ENCODE measurements around the gene BABAM1.

Gene BABAM1

GRCh38 chr19:17307876-17308377 is 40.7 kb downstream of the BABAM1 start:
- Histone ChIP-seq H4K20me1 (ENCODE audit: insufficient read depth, low read length, poor library complexity, severe bottlenecking) (peaks cover 29% of the 10 kb centered on the region), H3K4me2 (ENCODE audit: low read depth, low read length, poor library complexity, severe bottlenecking) (peak overlapping the region; percentile 89), H3F3A (ENCODE audit: low read depth) (peaks cover 9% of the 10 kb centered on the region; the same call in 1 of the 2 replicates), H3K9me2 (replicated peaks; ENCODE audit: low read depth, low read length) (no peaks in the 10 kb centered on the region), H2AFZ (ENCODE audit: low read length) (no peak overlapping the region), H3K36me3 (ENCODE audit: insufficient read depth, low read length) (no peaks in the 10 kb centered on the region), H3K4me3 (ENCODE audit: low read length, poor library complexity, severe bottlenecking) (no peak overlapping the region), H3K9ac (ENCODE audit: low read depth, low read length, poor library complexity, severe bottlenecking) (no peak overlapping the region), H3K4me1 (ENCODE audit: insufficient read depth, low read length, poor library complexity, severe bottlenecking) (peaks cover 30% of the 10 kb centered on the region), H3K9me3 (ENCODE audit: insufficient read depth, low read depth, low read length) (no peaks in the 10 kb centered on the region), H3K27me3 (ENCODE audit: insufficient read depth, low read length, poor library complexity, severe bottlenecking) (peaks cover 4% of the 10 kb centered on the region), H3K79me2 (ENCODE audit: insufficient read depth, low read length) (peaks cover 56% of the 10 kb centered on the region)
- TF ChIP-seq EZH2phosphoT487 (IDR thresholded peaks at IDR 0.05; ENCODE audit: borderline replicate concordance), result no peak
- TF ChIP-seq CTCF (conservative IDR thresholded peaks at IDR 0.05; ENCODE audit: low read length), result no peak

DNA sequence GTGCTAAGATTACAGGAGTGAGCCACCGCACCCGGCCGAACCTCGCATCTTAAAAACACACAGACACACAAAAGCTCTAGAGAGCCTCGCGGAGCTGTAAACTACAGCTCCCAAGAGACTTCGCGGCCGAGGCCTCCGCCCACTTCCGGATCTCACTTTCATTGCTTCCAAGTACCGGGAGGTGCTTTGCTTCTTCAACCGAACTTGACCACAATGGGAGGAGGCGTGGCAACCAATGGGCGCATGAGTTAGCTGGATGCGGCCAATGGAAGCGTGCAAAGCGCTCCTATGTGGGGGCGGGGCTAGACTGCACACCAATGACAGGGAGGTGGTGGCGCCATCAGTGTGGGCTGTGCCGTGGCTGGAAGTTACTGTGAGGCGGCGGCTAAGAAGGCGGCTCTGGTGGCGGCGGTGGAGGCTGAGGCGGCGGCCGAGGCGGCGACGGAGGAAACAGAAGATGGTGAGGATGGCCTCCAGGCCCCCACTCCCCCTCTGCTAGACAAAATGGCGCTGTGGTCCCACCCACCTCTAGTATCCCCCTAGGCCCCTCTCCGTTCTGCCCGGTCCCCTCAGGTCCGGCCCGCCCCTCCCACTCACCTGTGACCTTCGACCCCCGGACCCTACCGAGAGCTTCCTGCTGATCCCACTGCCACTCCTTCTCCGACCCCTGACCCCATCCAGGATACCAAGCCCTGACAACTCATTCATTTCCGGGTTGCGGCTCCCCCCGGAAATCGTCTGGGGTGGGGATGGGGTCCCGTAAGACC is 42.1 kb downstream of the BABAM1 start, which contains the start of gene DDA1:
Gene DDA1 (plus strand): TSS at position 366 of the 767 bp plus-strand sequence. CDS start 92 bp downstream, at position 458.
- no peaks in the 10 kb centered on the region for H3K9me2 ChIP-seq (replicated peaks; ENCODE audit: low read depth, low read length)
- peak within 1 kb of the TSS; percentile 16; the same call in 1 of the 2 replicates for H2AFZ ChIP-seq (ENCODE audit: low read length)
- peak within 1 kb of the TSS; percentile 92 for H3K4me3 ChIP-seq (ENCODE audit: low read length, poor library complexity, severe bottlenecking)
- peak within 1 kb of the TSS; percentile 81 for H3K4me2 ChIP-seq (ENCODE audit: low read depth, low read length, poor library complexity, severe bottlenecking)
- H3K27me3 ChIP-seq (ENCODE audit: insufficient read depth, low read length, poor library complexity, severe bottlenecking), result peaks cover 4% of the 10 kb centered on the region
- H3K4me1 ChIP-seq (ENCODE audit: insufficient read depth, low read length, poor library complexity, severe bottlenecking), result peaks cover 25% of the 10 kb centered on the region
- peaks cover 61% of the 10 kb centered on the region for H3K79me2 ChIP-seq (ENCODE audit: insufficient read depth, low read length)
- peak within 1 kb of the TSS; percentile 90 for H3K9ac ChIP-seq (ENCODE audit: low read depth, low read length, poor library complexity, severe bottlenecking)
- H3K36me3 ChIP-seq (ENCODE audit: insufficient read depth, low read length), result peaks cover 8% of the 10 kb centered on the region; the same call in 1 of the 2 replicates
- H3F3A ChIP-seq (ENCODE audit: low read depth), result peaks cover 4% of the 10 kb centered on the region; the same call in 1 of the 2 replicates
- peaks cover 29% of the 10 kb centered on the region for H4K20me1 ChIP-seq (ENCODE audit: insufficient read depth, low read length, poor library complexity, severe bottlenecking)
- no peaks in the 10 kb centered on the region for H3K9me3 ChIP-seq (ENCODE audit: insufficient read depth, low read depth, low read length)
- TF ChIP-seq CTCF (conservative IDR thresholded peaks at IDR 0.05; ENCODE audit: low read length) (no peak), EZH2phosphoT487 (IDR thresholded peaks at IDR 0.05; ENCODE audit: borderline replicate concordance) (no peak)

DNA sequence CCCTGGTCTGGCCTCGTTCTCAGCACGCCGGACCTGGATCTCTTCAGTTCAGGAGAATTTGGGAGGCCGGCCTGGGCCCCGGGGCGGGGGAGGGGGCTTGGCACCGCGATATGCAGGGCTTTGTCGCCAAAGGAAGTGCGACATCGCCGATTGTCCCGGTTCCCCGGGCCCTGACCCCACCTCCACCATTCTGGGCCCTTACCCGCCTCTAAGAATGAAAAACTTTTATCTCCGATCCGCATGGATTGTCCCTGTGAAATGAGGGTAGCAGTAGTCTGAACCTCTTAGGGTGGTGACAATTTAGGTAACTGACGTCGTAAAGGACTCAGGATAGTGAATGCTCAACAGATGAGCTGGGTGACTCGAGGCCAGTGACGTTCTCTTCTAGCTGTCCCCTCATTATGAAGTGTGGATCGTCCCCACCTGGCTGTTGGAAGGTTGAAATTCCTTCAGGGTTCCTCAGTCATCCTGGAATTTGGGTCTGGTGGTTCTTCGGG is 42.8 kb downstream of the BABAM1 start:
- H3K4me2 ChIP-seq (ENCODE audit: low read depth, low read length, poor library complexity, severe bottlenecking), result peak overlapping the region; percentile 81
- H3F3A ChIP-seq (ENCODE audit: low read depth), result peaks cover 3% of the 10 kb centered on the region; the same call in 1 of the 2 replicates
- H3K4me1 ChIP-seq (ENCODE audit: insufficient read depth, low read length, poor library complexity, severe bottlenecking), result peaks cover 20% of the 10 kb centered on the region
- H3K9me2 ChIP-seq (replicated peaks; ENCODE audit: low read depth, low read length), result no peaks in the 10 kb centered on the region
- H3K79me2 ChIP-seq (ENCODE audit: insufficient read depth, low read length), result peaks cover 61% of the 10 kb centered on the region
- H3K36me3 ChIP-seq (ENCODE audit: insufficient read depth, low read length), result peaks cover 13% of the 10 kb centered on the region; the same call in 1 of the 2 replicates
- H2AFZ ChIP-seq (ENCODE audit: low read length), result no peak overlapping the region
- peaks cover 29% of the 10 kb centered on the region for H4K20me1 ChIP-seq (ENCODE audit: insufficient read depth, low read length, poor library complexity, severe bottlenecking)
- H3K4me3 ChIP-seq (ENCODE audit: low read length, poor library complexity, severe bottlenecking), result peak overlapping the region; percentile 92
- peak overlapping the region; percentile 90 for H3K9ac ChIP-seq (ENCODE audit: low read depth, low read length, poor library complexity, severe bottlenecking)
- no peak for TF ChIP-seq CTCF (conservative IDR thresholded peaks at IDR 0.05; ENCODE audit: low read length)
- no peak for TF ChIP-seq EZH2phosphoT487 (IDR thresholded peaks at IDR 0.05; ENCODE audit: borderline replicate concordance)
- H3K9me3 ChIP-seq (ENCODE audit: insufficient read depth, low read depth, low read length), result no peaks in the 10 kb centered on the region
- peaks cover 4% of the 10 kb centered on the region for H3K27me3 ChIP-seq (ENCODE audit: insufficient read depth, low read length, poor library complexity, severe bottlenecking)

All from Loucy (cell line).